GM13976 (cell line): ENCODE data around the gene SSRP1.

Experiments used
- DNase-seq: peaks from one replicate; pipeline ENCODE4 v3.0.0; 2012; ENCODE audit warnings: low spot score
- CTCF ChIP-seq: IDR thresholded peaks from 2 replicates; pipeline ENCODE4 v1.5.1; 2012; ENCODE audit warnings: borderline replicate concordance, mild to moderate bottlenecking; ENCODE audit not compliant: insufficient read depth; ENCODE audit errors: extremely low read depth, missing control alignments, control extremely low read depth
- in situ Hi-C: fragments of 300-500 bp; cut with MboI; formaldehyde crosslinking; loops from one replicate; pipeline ENCODE4 v1.12.0; 2022; ENCODE audit warnings: low sequenced_read_pairs, mixed read lengths, inconsistent platforms; ENCODE audit not compliant: unreplicated experiment

Gene SSRP1

DNA sequence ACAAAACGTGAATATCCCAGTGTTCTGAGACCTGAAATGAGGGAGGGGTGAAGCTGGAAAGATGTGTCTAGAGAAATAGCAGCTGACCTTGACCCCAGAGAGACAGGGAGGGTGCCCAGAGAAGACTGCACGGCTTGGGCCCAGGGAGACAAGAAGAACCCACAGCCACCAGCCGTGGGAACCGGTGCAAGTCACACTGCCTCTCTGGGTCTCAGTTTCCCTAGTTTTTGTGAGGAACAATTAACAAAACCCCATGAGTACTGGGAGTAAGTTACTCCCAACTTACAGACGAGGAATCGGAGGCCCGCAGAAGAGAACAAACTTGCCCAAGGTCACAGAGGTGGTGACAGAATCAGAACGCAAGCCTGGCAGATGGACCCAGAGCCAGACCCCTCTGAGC lies 30.2 kb downstream of the SSRP1 start:
- no peak for DNase-seq
- TF ChIP-seq CTCF: no peak
- in situ Hi-C loops: no loop called here

GRCh38 chr11:57303990-57304579 lies 31.6 kb downstream of the SSRP1 start:
- in situ Hi-C loops: no loop called here
- TF ChIP-seq CTCF: no peak
- DNase-seq: no peak

GRCh38 chr11:57303280-57303989 lies 32.3 kb downstream of the SSRP1 start:
- TF ChIP-seq CTCF: no peak
- no peak for DNase-seq
- in situ Hi-C loops: no loop called here

DNA sequence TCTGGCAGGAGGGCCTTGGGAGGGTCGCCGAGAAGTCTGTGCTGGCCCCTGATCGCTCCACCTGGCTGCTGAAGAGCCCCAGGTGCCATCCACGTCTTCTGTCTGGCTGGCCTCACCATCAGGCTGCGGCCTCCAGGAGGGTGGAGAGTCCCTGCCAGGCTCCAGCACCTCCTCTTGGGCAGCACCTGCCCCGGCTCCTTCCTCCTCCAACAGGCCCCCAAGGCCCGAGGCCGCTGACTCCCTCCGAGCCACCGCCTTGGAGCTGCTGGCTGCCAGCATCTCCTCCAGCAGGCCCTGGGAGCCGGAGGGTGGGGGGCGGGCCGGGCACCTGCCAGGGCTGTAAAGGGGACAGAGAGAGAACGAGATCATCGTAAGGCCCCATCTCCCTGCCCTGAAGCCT lies 33.2 kb downstream of the SSRP1 start:
- DNase-seq: peak; percentile 15
- in situ Hi-C loops: no loop called here
- no peak for TF ChIP-seq CTCF

DNA sequence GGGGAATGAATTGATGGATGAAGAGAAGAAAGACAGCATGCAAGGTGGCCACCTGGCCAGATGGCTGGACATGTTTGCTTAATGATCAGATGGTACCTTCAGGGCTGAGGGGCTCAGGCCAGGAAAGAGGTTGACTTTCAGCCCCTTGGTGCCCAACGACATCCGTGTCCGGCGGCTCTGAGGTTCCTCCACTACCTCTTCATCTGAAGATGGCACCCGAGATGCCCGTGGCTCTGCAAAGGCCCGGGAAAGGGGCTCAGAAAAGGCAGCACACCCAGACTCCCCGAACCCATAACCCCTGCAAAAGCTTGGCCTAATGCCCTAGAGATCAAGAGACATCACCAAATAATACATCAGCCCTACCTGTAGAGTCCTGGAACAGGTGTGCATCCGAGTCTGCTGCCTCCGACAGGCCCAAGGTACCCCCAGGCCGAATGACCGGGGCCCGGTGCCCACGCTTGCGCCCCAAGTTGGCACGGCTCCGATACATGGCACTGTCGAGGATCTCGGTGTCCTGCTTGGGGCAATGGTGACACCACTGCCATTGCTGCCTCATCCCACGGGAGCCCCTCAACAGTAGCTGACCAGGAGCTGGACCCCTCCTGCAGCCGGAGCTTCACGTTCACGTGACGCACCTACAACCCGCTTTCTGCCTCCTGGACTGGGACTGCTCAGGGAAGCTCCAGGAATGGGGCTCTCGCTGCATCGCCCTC lies 33.8 kb downstream of the SSRP1 start:
- in situ Hi-C loops: no loop called here
- DNase-seq: peak; percentile 27
- TF ChIP-seq CTCF: no peak

DNA sequence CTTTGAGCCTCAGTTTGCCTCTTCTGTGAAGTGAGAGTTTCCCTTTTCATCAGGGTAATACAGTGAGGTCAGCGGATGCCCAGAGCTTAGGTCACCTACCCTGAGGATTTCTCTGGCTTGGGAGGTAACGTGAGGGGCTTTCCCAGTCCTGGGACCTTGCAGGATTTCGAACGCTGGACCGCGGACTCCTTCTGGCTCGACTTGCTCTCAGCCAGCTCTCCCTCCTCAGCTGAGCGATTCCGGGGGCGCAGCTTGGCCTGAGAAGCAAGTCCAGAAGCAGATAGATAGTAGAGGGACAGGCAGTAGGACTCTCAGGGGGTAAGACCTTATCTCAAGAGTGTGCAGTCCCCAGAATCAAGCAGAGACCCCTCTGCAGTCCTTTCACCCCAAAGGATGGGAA lies 34.9 kb downstream of the SSRP1 start:
- DNase-seq: peak; percentile 21
- in situ Hi-C loops: no loop called here
- TF ChIP-seq CTCF: no peak
